H1 (cell line): ENCODE data around the gene PTPRT. TPM values are rescaled to one million over a fixed set of nuclear protein-coding genes. Genes with fewer than 3 reads are reported as not detected.

ENCODE experiments used
- CHD7 ChIP-seq: fragments of 300-600 bp; sonication (generic); IDR thresholded peaks from 2 replicates; pipeline ENCODE4 v1.7.1; 2012; ENCODE audit warnings: low read length, moderate library complexity, mild to moderate bottlenecking, inconsistent platforms; ENCODE audit not compliant: insufficient replicate concordance
- polyA plus RNA-seq, 7 experiments: library from polyadenylated mRNA; depleted of rRNA in 3 of 7; stranded (reverse) in 5 of 7; unstranded in 2 of 7; fragments of >200 nt in 5 of 7; fragments of 200-250 nt in 2 of 7; gene quantifications; 1 replicate in 5 of 7; 2 replicates in 1 of 7; 4 replicates in 1 of 7; pipeline versions ENCODE4 v1.2.1 to v1.2.3, GENCODE V29; 2011 to 2013; ENCODE audit warnings: missing spikeins in 2 of 7, mixed read lengths in 2 of 7
- total RNA-seq: library from RNA; stranded (reverse); fragmentation: NEBNext Ultra II Directional; extraction: Animal tissue kit (Norgen Biotek cat#: 25700); gene quantifications from 2 replicates; pipeline ENCODE4 v1.2.1, GENCODE V29; 2021

Gene PTPRT
- total and polyA plus RNA-seq, 2 of the 8 experiments (the other 6 are each of a cell fraction or from before 2014, with no cell fraction given): 0.33 to 1.8 TPM

GRCh38 chr20:42272516-42272915 is 917.2 kb downstream of the PTPRT start (continued):
- TF ChIP-seq CHD7: no peak
